B cell (primary cell): Measurements from ENCODE around the gene HMG20B.
"Not testable (repeated sequence)": the region's sequence is repeated elsewhere in the genome, so short reads cannot be mapped to it uniquely, and the experiment has no call there.

ENCODE experiments used
- EZH2 ChIP-seq: IDR thresholded peaks from 2 replicates; pipeline ENCODE4 v1.6.1; 2012; ENCODE audit warnings: borderline replicate concordance, low read depth, mild to moderate bottlenecking, moderate library complexity, low read length; ENCODE audit not compliant: insufficient read depth, poor library complexity, severe bottlenecking
- TF ChIP-seq, protein P1 (sequence below): fragments of 200-600 bp; IDR thresholded peaks from one replicate; pipeline ENCODE4 v1.8.0; 2022; ENCODE audit warnings: antibody characterized with exemption, mild to moderate bottlenecking

DNA sequence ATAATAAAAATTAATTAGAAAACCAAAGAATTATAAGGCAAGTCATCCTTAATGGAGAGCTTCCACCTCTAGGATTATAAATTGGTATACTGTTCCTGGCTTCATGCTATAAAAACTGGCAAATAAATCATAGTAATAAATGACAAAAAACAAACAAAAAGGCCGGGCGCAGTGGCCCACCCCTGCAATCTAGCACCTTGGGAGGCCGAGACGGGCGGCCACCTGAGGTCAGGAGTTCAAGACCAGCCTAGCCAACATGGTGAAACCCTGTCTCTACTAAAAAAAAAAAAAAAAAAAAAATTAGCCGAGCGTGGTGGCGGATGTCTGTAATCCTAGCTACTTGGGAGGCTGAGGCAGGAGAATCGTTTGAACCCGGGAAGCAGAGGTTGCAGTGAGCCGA, 2.7 kb upstream of the HMG20B start:
- TF ChIP-seq, protein P1, sequence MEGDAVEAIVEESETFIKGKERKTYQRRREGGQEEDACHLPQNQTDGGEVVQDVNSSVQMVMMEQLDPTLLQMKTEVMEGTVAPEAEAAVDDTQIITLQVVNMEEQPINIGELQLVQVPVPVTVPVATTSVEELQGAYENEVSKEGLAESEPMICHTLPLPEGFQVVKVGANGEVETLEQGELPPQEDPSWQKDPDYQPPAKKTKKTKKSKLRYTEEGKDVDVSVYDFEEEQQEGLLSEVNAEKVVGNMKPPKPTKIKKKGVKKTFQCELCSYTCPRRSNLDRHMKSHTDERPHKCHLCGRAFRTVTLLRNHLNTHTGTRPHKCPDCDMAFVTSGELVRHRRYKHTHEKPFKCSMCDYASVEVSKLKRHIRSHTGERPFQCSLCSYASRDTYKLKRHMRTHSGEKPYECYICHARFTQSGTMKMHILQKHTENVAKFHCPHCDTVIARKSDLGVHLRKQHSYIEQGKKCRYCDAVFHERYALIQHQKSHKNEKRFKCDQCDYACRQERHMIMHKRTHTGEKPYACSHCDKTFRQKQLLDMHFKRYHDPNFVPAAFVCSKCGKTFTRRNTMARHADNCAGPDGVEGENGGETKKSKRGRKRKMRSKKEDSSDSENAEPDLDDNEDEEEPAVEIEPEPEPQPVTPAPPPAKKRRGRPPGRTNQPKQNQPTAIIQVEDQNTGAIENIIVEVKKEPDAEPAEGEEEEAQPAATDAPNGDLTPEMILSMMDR, result not testable (repeated sequence)
- TF ChIP-seq EZH2, result not testable (repeated sequence)
